Dendritic cell treated with granulocyte-macrophage colony-stimulating factor and Interleukin-4, amounts not matched to agents 40 ng/mL and 50 ng/mL, for 4 days (primary cell): Measurements from ENCODE around the gene FMNL2.

Experiments used
- H3K27ac Mint-ChIP-seq: one replicate; pipeline ENCODE4 v1.8.0; 2022; ENCODE audit warnings: mild to moderate bottlenecking, mixed read lengths
- H3K27me3 Mint-ChIP-seq: one replicate; pipeline ENCODE4 v1.8.0; 2022; ENCODE audit warnings: mild to moderate bottlenecking, mixed read lengths
- H3K36me3 Mint-ChIP-seq: one replicate; pipeline ENCODE4 v1.8.0; 2022; ENCODE audit warnings: low read depth, mixed read lengths
- H3K4me1 Mint-ChIP-seq: one replicate; pipeline ENCODE4 v1.8.0; 2022; ENCODE audit warnings: low read depth, mixed read lengths
- H3K4me3 Mint-ChIP-seq: one replicate; pipeline ENCODE4 v1.8.0; 2022; ENCODE audit warnings: mild to moderate bottlenecking, moderate library complexity, mixed read lengths
- H3K9me3 Mint-ChIP-seq: one replicate; pipeline ENCODE4 v1.8.0; 2022; ENCODE audit warnings: mixed read lengths
- intact Hi-C: fragments of 100-400 bp; cut with micrococcal nuclease; formaldehyde crosslinking; loops from one replicate; pipeline ENCODE4 v1.15.0; 2022

Gene FMNL2

GRCh38 chr2:152678808-152679207 lies 343.8 kb downstream of the FMNL2 start:
- peaks cover 71% of the 10 kb centered on the region for H3K36me3 Mint-ChIP-seq
- intact Hi-C loops, result loop anchor here (10.0 kb wide), 1 partner anchor 1234 kb away; no protein-coding TSS in a partner anchor
- no peak overlapping the region for H3K4me3 Mint-ChIP-seq
- no peaks in the 10 kb centered on the region for H3K4me1 Mint-ChIP-seq
- H3K27ac Mint-ChIP-seq, result no peak overlapping the region
- H3K9me3 Mint-ChIP-seq, result no peaks in the 10 kb centered on the region
- H3K27me3 Mint-ChIP-seq, result no peaks in the 10 kb centered on the region

DNA sequence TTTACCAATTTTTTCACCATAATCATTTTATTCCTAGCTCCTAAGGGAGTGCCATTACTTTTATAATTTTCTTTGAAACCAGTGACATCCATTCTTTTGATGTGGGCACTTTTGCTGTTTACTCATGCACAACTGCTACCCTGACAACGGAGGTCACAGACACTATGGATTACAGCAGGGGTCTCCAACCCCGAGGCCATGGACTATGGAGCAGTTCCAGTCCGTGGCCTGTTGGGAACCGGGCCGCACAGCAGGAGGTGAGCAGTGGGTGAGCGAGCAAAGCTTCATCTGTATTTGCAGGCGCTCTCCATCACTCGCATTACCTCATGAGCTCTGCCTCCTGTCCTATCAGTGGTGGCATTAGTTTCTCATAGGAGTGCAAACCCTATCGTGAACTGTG lies 347.7 kb downstream of the FMNL2 start:
- intact Hi-C loops, result no loop called here
- H3K4me1 Mint-ChIP-seq, result peaks cover 11% of the 10 kb centered on the region
- no peaks in the 10 kb centered on the region for H3K27me3 Mint-ChIP-seq
- no peaks in the 10 kb centered on the region for H3K9me3 Mint-ChIP-seq
- no peak overlapping the region for H3K27ac Mint-ChIP-seq
- no peak overlapping the region for H3K4me3 Mint-ChIP-seq
- peaks cover 59% of the 10 kb centered on the region for H3K36me3 Mint-ChIP-seq

DNA sequence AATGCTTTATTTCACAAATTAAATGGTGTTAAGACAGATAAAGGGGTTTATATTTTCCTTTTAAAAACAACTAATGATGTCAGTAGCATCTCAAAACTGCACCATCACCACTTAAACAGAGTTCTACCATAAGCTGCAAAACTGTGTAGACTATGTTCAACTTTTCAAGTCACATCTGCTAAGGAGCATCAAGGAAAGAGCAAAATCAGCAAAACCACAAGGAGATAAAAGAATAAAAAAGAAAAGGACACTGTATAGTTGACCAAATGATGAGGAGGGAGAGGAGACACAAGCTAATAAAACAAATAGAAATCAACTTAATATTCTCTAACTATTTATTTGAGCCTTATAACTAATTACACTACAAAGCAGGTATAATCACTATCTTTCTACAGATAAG lies 348.4 kb downstream of the FMNL2 start:
- Mint-ChIP-seq H3K36me3 (peaks cover 65% of the 10 kb centered on the region), H3K4me1 (peaks cover 11% of the 10 kb centered on the region), H3K9me3 (no peaks in the 10 kb centered on the region), H3K27me3 (no peaks in the 10 kb centered on the region), H3K4me3 (no peak overlapping the region), H3K27ac (no peak overlapping the region)
- intact Hi-C loops, result no loop called here

- Mint-ChIP-seq H3K4me1 (peaks cover 11% of the 10 kb centered on the region), H3K36me3 (peaks cover 60% of the 10 kb centered on the region), H3K27me3 (no peaks in the 10 kb centered on the region), H3K27ac (no peak overlapping the region), H3K4me3 (no peak overlapping the region), H3K9me3 (no peaks in the 10 kb centered on the region)
- intact Hi-C loops, result no loop called here
Observed at GRCh38 chr2:152686321-152686720, 351.3 kb downstream of the FMNL2 start.

- Mint-ChIP-seq H3K36me3 (peaks cover 40% of the 10 kb centered on the region), H3K4me3 (no peak overlapping the region), H3K4me1 (peaks cover 10% of the 10 kb centered on the region), H3K9me3 (no peaks in the 10 kb centered on the region), H3K27me3 (no peaks in the 10 kb centered on the region), H3K27ac (no peak overlapping the region)
- intact Hi-C loops, result no loop called here
Observed at GRCh38 chr2:152693033-152693432, 358.1 kb downstream of the FMNL2 start.

- H3K27me3 Mint-ChIP-seq, result no peaks in the 10 kb centered on the region
- no peaks in the 10 kb centered on the region for H3K9me3 Mint-ChIP-seq
- H3K36me3 Mint-ChIP-seq, result peaks cover 33% of the 10 kb centered on the region
- intact Hi-C loops, result no loop called here
- H3K27ac Mint-ChIP-seq, result peak overlapping the region; percentile 60
- peak overlapping the region; percentile 67 for H3K4me3 Mint-ChIP-seq
- peaks cover 10% of the 10 kb centered on the region for H3K4me1 Mint-ChIP-seq
Observed at GRCh38 chr2:152694161-152694661, 359.2 kb downstream of the FMNL2 start.

DNA sequence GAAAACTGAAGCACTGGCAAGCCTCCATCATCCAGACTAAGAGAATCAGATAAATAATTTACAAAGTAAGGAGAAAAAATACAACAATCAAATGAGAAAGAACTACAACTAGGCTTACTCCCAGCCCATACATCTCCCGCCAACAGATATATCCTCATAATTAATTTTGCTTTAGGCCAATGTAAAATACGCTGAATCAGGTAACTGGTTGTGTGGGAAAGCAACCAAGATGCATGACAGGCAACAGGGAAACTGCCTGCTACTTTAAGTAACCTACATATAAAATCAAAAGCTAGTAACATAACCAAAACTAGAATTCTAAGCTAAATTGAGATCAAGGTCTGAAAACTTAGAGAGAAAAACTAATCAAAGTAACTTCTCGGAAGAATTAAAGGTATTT lies 360.8 kb downstream of the FMNL2 start:
- no peak overlapping the region for H3K27ac Mint-ChIP-seq
- H3K27me3 Mint-ChIP-seq, result no peaks in the 10 kb centered on the region
- intact Hi-C loops, result no loop called here
- no peaks in the 10 kb centered on the region for H3K9me3 Mint-ChIP-seq
- peaks cover 10% of the 10 kb centered on the region for H3K4me1 Mint-ChIP-seq
- H3K36me3 Mint-ChIP-seq, result peaks cover 32% of the 10 kb centered on the region
- H3K4me3 Mint-ChIP-seq, result no peak overlapping the region

GRCh38 chr2:152696476-152696875 lies 361.5 kb downstream of the FMNL2 start:
- Mint-ChIP-seq H3K27me3 (no peaks in the 10 kb centered on the region), H3K4me3 (no peak overlapping the region), H3K4me1 (peaks cover 10% of the 10 kb centered on the region), H3K27ac (no peak overlapping the region), H3K9me3 (peaks cover 7% of the 10 kb centered on the region), H3K36me3 (peaks cover 33% of the 10 kb centered on the region)
- intact Hi-C loops, result no loop called here
